Nasal cavity respiratory epithelium epithelial cell of viscerocranial mucosa (primary cell): Measurements from ENCODE around the gene PLA2G4A. TPM values are rescaled to one million over a fixed set of nuclear protein-coding genes. Genes with fewer than 3 reads are reported as not detected.

Experiments used
- total RNA-seq: library from RNA; depleted of rRNA; stranded (reverse); fragments of >200 nt; gene quantifications from 2 replicates; pipeline ENCODE4 v1.2.3, GENCODE V29; 2014

Gene PLA2G4A
- total RNA-seq, result 7.5 and 8.5 TPM in 2 replicates

DNA sequence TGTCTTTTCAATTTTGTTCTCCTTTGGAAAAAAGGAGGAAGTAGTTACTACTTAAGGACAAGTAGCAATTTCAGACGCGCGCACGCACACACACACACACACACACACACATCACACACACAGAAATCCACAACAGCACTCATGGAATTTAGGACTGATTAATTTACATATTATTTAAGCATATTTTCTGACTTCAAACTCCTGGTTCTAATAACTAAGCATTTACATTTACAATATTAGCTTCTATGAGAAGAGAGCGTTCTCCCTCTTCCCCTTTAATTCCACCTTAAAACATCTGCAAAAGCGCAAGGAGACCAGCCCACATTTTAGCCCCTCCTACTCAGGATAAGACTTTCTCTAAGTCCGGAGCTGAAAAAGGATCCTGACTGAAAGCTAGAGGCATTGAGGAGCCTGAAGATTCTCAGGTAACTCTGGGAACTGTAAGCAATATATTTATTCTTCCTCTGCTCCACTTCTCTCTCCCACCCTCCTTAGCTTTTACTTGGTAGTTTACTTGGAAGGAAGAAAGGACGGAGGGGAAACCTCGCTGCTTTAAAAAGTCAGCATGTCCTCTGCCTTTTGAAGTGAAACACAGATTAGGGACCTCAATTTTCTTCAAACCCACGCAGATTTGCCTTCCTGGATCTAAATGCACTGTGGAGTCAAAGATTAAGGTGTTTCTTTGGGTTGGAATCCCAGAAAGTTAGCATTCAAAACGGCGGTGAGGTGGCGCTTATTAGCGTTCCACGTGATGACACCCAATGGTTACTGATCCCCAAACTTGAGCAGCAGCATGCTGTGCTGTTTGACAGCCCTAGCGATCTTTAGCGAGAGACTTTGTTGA lies at the start of gene PLA2G4A:
TSS of gene PLA2G4A (plus strand) at position 339 of the 844 bp plus-strand sequence. CDS start 25,406 bp downstream, outside the sequence.

Other genes with a start within 250 kb of the PLA2G4A start
- 65.2 and 99.1 TPM in 2 replicates for gene PTGS2, start 148.5 kb upstream of the PLA2G4A start, total RNA-seq